ENCODE data around the gene DPF1.

The DPF1 gene

DNA sequence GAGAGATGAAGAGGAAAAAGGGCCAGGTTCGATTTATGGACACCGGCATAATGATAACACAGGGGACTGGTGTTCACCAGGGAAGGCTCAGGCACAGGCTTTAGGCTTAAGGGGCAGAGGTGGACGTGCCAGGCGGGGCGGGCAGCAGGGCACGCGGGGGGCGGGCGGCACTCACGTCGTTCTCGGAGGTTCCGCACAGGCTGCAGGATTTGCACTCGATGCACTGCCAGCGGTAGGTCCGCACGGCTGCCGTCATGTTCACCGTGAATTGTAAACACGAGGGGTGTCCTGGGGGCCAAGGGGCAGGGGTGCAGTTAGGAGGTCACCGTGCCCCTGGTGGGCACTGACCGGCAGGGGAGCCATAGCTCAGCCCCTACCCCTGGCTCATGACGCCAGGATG is 10.6 kb downstream of the DPF1 start:
- TF ChIP-seq, protein P1, sequence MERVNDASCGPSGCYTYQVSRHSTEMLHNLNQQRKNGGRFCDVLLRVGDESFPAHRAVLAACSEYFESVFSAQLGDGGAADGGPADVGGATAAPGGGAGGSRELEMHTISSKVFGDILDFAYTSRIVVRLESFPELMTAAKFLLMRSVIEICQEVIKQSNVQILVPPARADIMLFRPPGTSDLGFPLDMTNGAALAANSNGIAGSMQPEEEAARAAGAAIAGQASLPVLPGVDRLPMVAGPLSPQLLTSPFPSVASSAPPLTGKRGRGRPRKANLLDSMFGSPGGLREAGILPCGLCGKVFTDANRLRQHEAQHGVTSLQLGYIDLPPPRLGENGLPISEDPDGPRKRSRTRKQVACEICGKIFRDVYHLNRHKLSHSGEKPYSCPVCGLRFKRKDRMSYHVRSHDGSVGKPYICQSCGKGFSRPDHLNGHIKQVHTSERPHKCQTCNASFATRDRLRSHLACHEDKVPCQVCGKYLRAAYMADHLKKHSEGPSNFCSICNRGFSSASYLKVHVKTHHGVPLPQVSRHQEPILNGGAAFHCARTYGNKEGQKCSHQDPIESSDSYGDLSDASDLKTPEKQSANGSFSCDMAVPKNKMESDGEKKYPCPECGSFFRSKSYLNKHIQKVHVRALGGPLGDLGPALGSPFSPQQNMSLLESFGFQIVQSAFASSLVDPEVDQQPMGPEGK (CRISPR knock-in tag; IDR thresholded peaks at IDR 0.05; ENCODE audit: borderline replicate concordance), result no peak
- no peak for TF ChIP-seq TOX (CRISPR knock-in tag; IDR thresholded peaks at IDR 0.05; ENCODE audit: borderline replicate concordance)
- no peak for TF ChIP-seq GLIS3 (CRISPR knock-in tag; IDR thresholded peaks at IDR 0.05)
- no peak for TF ChIP-seq RARB (CRISPR knock-in tag; IDR thresholded peaks at IDR 0.05)
- no peak for TF ChIP-seq ZNF8 (CRISPR knock-in tag; IDR thresholded peaks at IDR 0.05)
- no peak for TF ChIP-seq SNAI2 (CRISPR knock-in tag; IDR thresholded peaks at IDR 0.05)
- TF ChIP-seq ARNTL (CRISPR knock-in tag; IDR thresholded peaks at IDR 0.05; ENCODE audit: borderline replicate concordance, low read depth), result no peak
- TF ChIP-seq, protein P2, sequence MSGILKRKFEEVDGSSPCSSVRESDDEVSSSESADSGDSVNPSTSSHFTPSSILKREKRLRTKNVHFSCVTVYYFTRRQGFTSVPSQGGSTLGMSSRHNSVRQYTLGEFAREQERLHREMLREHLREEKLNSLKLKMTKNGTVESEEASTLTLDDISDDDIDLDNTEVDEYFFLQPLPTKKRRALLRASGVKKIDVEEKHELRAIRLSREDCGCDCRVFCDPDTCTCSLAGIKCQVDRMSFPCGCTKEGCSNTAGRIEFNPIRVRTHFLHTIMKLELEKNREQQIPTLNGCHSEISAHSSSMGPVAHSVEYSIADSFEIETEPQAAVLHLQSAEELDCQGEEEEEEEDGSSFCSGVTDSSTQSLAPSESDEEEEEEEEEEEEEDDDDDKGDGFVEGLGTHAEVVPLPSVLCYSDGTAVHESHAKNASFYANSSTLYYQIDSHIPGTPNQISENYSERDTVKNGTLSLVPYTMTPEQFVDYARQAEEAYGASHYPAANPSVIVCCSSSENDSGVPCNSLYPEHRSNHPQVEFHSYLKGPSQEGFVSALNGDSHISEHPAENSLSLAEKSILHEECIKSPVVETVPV (CRISPR knock-in tag; IDR thresholded peaks at IDR 0.05), result no peak
- no peak for TF ChIP-seq ZNF70 (CRISPR knock-in tag; IDR thresholded peaks at IDR 0.05)
- no peak for TF ChIP-seq ZFP30 (CRISPR knock-in tag; IDR thresholded peaks at IDR 0.05)
- TF ChIP-seq, protein P3, sequence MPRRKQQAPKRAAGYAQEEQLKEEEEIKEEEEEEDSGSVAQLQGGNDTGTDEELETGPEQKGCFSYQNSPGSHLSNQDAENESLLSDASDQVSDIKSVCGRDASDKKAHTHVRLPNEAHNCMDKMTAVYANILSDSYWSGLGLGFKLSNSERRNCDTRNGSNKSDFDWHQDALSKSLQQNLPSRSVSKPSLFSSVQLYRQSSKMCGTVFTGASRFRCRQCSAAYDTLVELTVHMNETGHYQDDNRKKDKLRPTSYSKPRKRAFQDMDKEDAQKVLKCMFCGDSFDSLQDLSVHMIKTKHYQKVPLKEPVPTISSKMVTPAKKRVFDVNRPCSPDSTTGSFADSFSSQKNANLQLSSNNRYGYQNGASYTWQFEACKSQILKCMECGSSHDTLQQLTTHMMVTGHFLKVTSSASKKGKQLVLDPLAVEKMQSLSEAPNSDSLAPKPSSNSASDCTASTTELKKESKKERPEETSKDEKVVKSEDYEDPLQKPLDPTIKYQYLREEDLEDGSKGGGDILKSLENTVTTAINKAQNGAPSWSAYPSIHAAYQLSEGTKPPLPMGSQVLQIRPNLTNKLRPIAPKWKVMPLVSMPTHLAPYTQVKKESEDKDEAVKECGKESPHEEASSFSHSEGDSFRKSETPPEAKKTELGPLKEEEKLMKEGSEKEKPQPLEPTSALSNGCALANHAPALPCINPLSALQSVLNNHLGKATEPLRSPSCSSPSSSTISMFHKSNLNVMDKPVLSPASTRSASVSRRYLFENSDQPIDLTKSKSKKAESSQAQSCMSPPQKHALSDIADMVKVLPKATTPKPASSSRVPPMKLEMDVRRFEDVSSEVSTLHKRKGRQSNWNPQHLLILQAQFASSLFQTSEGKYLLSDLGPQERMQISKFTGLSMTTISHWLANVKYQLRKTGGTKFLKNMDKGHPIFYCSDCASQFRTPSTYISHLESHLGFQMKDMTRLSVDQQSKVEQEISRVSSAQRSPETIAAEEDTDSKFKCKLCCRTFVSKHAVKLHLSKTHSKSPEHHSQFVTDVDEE (CRISPR knock-in tag; IDR thresholded peaks at IDR 0.05), result no peak
- TF ChIP-seq, protein P4, sequence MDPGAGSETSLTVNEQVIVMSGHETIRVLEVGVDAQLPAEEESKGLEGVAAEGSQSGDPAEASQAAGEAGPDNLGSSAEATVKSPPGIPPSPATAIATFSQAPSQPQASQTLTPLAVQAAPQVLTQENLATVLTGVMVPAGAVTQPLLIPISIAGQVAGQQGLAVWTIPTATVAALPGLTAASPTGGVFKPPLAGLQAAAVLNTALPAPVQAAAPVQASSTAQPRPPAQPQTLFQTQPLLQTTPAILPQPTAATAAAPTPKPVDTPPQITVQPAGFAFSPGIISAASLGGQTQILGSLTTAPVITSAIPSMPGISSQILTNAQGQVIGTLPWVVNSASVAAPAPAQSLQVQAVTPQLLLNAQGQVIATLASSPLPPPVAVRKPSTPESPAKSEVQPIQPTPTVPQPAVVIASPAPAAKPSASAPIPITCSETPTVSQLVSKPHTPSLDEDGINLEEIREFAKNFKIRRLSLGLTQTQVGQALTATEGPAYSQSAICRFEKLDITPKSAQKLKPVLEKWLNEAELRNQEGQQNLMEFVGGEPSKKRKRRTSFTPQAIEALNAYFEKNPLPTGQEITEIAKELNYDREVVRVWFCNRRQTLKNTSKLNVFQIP (CRISPR knock-in tag; IDR thresholded peaks at IDR 0.05; ENCODE audit: borderline replicate concordance, low read depth), result no peak
- TF ChIP-seq OSR1 (CRISPR knock-in tag; IDR thresholded peaks at IDR 0.05), result no peak
- no peak for TF ChIP-seq ESRRG (CRISPR knock-in tag; IDR thresholded peaks at IDR 0.05)
- TF ChIP-seq CSDC2 (CRISPR knock-in tag; IDR thresholded peaks at IDR 0.05), result no peak
- no peak for TF ChIP-seq ZFP3 (CRISPR knock-in tag; IDR thresholded peaks at IDR 0.05)
- TF ChIP-seq PPARA (CRISPR knock-in tag; IDR thresholded peaks at IDR 0.05; ENCODE audit: borderline replicate concordance), result no peak
- no peak for TF ChIP-seq ISL1 (CRISPR knock-in tag; IDR thresholded peaks at IDR 0.05)
- TF ChIP-seq BACH2 (CRISPR knock-in tag; IDR thresholded peaks at IDR 0.05; ENCODE audit: borderline replicate concordance), result no peak
- no peak for ATAC-seq

DNA sequence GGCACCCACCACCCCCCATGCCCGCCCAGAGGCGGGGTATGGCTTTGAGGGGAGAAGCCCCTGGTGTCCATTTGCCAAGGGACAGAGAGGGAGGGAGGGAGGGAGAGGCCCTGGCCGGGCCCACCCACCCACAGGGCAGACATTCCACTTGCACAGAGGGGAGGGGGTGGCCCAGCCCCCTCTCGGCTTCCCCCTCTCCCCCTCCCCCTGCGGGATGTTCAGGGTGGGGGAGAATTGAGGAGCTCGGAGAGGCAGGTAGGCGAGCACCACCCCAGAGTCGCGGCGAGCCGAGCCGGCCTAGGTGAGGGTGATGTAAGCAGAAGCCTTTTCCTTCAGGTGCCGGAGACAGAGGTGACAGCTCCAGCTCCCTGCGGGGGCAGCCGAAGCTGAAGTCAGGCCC is 12.3 kb downstream of the DPF1 start:
- TF ChIP-seq ARNTL (CRISPR knock-in tag; IDR thresholded peaks at IDR 0.05; ENCODE audit: borderline replicate concordance, low read depth), result no peak
- TF ChIP-seq ZFP3 (CRISPR knock-in tag; IDR thresholded peaks at IDR 0.05), result no peak
- TF ChIP-seq, protein P4 (CRISPR knock-in tag; IDR thresholded peaks at IDR 0.05; ENCODE audit: borderline replicate concordance, low read depth), result no peak
- TF ChIP-seq ESRRG (CRISPR knock-in tag; IDR thresholded peaks at IDR 0.05), result no peak
- TF ChIP-seq ZNF8 (CRISPR knock-in tag; IDR thresholded peaks at IDR 0.05), result no peak
- TF ChIP-seq OSR1 (CRISPR knock-in tag; IDR thresholded peaks at IDR 0.05), result no peak
- TF ChIP-seq, protein P2 (CRISPR knock-in tag; IDR thresholded peaks at IDR 0.05), result no peak
- TF ChIP-seq ZNF70 (CRISPR knock-in tag; IDR thresholded peaks at IDR 0.05), result no peak
- TF ChIP-seq RARB (CRISPR knock-in tag; IDR thresholded peaks at IDR 0.05), result no peak
- no peak for TF ChIP-seq TCF4 (CRISPR knock-in tag; IDR thresholded peaks at IDR 0.05; ENCODE audit: borderline replicate concordance)
- no peak for TF ChIP-seq BACH2 (CRISPR knock-in tag; IDR thresholded peaks at IDR 0.05; ENCODE audit: borderline replicate concordance)
- no peak for TF ChIP-seq ISL1 (CRISPR knock-in tag; IDR thresholded peaks at IDR 0.05)
- no peak for TF ChIP-seq TOX (CRISPR knock-in tag; IDR thresholded peaks at IDR 0.05; ENCODE audit: borderline replicate concordance)
- no peak for TF ChIP-seq CSDC2 (CRISPR knock-in tag; IDR thresholded peaks at IDR 0.05)
- no peak for TF ChIP-seq PPARA (CRISPR knock-in tag; IDR thresholded peaks at IDR 0.05; ENCODE audit: borderline replicate concordance)
- TF ChIP-seq ZFP30 (CRISPR knock-in tag; IDR thresholded peaks at IDR 0.05), result no peak
- no peak for TF ChIP-seq ZC3H10 (CRISPR knock-in tag; IDR thresholded peaks at IDR 0.05)
- TF ChIP-seq, protein P1 (CRISPR knock-in tag; IDR thresholded peaks at IDR 0.05; ENCODE audit: borderline replicate concordance), result no peak
- no peak for ATAC-seq
